ENCODE results near the gene CCDC12.
A peak's percentile ranks its signal among the peaks of the same experiment; 100 is the strongest.
"Not testable (repeated sequence)": the region's sequence is repeated elsewhere in the genome, so short reads cannot be mapped to it uniquely, and the experiment has no call there.

The CCDC12 gene

DNA sequence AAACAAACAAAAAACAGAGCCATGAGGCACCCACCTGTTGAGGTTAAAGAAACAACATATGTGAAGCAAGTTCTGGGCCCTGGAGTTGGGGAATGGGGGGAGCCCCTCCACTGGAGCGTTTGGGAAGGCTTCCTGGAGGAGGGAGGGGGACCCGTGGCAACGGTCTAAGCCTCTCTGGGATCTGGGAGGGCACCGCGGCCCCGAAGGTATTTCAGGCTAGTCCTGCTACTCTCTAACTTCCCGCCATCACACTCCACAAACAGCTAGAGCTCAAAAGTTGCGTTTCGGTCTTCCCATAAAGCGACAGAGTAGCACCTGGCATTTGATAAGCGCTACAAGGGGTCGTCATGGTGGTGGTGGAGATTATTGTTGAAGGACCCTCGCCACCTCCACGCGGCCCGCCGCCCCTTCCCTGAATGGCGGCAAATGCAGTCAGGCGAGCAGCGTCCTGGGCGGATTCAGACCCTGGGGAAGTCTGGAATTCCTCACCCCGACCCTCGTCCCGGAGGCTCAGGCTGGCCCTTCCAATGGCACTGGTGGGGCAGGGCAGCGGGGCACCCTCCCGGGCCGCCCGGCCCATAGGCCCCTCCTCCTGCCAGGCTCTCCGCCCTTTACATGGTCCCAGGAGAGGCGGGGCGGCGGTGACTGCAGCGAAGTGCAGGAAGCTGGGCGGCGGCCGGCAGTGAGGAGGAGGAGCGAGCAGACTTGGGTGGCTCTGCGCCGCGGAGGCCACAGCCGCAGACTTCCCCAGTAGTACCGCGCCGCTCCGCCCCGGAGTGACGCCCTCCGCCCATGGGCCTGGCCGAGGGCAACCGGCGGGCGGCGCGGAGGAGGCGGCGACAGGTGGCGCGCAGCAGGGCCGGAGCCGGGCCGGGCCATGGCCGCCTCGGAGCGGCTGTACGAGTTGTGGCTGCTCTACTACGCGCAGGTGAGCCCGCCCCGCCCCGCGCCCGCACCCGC, 2.7 kb upstream of the CCDC12 start, which contains the start of gene NBEAL2:
Gene NBEAL2 (plus strand): TSS at position 682 of the 960 bp plus-strand sequence. CDS start 196 bp downstream, at position 878.
- peak; percentile 2 to 39 for DNase-seq

DNA sequence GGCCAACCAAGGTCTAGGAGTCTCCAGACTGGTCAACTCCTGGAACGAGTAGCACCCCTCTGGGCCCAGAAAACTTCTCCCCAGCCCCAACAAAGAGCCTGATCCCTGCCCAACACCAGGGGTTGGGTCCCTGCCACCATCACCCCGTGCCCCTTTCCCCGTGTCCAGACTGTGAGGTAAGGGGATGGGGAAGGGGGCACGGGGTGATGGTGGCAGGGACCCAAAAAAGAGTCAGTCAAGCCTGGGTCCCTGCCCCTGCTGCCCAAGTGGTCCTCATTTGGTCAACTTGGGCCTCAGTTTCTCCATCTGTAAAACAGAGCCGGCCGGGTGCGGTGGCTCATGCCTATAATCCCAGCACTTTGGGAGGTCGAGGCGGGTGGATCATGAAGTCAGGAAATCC, 1.8 kb upstream of the CCDC12 start:
- DNase-seq = no peak

DNA sequence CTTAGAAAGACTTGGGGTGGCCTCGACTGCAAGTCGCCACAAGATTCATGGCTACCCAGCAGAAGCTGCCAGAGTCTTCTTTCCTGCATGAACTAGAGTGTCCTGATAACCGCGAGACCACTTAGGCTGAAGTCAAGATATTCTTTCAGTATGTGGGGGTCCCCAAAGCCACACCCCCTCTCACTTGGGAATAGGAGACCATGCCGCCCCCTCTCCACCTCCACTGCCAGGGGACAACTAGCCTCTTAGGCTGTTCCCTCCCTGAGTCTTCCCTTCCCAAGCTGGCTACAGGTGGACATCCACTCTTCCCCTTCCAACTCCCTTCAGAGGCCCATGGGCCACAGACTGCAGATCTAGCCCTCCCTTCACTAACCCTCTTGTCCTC, 1.3 kb upstream of the CCDC12 start:
- DNase-seq = no peak

DNA sequence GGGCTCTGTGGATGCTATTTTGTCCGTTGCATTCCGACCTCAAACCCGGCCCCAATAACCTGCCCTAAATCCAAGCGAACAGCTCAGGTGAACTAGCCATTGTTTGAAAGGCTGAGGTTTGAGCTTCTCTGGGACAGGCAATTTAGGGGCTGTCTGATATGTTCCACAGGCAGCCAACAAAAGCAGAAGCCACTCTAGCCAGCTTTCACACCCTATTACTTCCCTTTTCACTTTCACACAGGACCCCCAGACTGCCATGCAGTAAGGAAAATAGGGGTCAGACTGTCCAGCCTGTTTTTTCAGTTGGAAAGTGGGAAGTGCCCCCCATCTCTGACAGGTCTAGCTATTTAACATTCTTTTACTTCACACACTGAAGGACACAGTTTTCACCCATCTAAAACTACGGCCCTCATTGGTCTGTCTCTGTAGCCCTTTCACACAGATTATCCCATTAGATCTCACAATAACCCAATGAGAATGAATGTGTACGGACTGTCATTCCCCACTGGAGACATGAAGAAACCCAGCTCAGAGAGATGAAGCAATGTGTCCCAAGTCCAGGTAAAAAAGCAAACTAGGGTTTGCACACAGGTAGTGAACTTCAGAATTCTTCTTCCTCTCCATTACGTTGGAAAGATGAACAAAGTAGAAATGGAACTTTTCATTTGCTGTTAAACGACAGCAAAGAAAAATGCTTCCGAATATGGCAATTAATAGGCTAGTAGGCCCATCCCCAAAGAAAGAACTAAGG, 1.9 kb downstream of the CCDC12 start:
- DNase-seq = no peak

DNA sequence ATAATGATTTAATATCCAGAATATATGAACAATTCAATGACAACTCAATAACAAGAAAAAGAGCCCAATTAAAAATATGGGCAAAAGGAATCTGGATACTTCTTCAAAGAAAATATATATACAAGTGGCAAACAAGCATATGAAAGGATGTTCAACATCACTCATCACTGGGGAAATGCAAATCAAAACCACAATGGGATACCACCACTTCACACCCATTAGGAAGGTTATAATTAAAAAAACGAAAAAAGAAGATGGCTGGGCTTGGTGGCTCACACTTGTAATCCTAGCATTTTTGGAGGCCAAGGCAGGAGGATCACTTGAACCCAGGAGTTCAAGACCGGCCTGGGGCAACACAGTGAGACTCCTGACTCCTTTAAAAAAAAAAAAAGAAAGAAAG, 4.1 kb downstream of the CCDC12 start:
- DNase-seq = no peak

DNA sequence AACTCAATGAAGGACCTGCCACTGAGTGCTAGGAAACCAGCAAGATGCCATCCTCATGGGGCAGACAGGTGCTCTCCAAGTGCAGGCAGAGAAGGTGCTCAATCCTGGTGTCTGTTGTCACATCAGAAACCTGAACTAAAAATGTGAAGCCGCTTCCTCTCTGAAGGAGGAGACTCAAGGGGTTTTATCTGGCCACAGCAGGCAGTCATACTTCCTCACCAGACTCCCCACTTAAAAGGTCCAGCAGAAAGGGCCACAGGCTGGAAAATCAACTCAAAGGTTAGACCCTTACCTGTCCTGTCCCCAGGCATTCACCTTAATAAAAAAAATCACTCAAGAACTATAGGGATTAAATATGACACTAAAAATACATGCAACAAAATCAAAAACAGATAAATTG, 4.8 kb downstream of the CCDC12 start:
- DNase-seq = no peak

DNA sequence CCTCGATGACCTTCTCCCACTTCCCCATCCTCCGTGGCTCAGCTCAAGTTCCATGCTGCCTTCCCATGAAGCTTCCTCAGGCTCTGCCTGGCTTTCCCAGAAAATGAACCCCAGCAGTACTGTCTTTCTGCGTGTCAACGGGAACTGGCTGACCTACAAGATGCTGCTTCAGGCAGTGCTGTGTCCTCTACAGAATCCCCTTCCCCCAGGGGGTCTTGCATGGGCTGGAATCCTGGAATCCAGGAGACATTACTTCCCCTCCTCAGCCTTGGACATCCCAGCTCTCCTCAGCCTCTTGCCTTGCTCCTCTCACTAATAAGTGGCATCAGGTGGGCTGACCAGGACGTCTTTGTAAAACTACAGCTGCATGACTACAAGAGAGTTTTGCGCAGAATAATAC, 5.4 kb downstream of the CCDC12 start:
- no peak for DNase-seq

DNA sequence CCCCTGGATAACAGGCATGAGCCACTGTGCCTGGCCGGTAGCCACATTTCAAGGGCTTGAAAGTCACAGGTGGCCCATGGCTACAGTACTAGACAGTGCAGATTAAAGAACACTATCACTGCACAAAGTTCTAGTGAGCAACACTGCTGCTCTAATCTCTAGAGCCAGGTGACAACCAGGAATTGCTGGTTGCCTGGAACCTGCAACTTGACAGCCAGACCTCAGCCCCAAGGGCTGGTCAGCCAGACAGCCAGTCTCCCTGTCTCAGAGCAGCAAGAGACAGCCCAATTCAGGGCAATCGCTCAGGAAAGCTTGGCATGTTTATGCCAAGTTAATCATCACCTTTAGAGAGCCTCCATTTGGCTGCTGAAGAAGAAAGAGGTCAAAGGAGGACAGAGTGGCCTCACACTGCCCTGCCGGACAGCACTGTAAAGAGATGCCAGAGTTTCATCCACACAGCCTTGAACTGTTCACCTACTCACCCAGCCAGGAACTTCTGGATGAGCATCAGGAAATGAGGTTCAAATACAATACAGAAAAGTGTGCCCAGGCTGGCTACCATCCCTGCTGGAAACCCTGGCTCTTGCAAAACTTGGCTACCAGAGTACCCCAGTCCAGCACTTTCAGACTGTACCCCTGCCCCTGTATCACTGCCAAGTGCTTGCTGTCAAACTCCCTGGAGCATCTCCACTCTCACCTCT, 6.0 kb downstream of the CCDC12 start:
- no peak for DNase-seq

DNA sequence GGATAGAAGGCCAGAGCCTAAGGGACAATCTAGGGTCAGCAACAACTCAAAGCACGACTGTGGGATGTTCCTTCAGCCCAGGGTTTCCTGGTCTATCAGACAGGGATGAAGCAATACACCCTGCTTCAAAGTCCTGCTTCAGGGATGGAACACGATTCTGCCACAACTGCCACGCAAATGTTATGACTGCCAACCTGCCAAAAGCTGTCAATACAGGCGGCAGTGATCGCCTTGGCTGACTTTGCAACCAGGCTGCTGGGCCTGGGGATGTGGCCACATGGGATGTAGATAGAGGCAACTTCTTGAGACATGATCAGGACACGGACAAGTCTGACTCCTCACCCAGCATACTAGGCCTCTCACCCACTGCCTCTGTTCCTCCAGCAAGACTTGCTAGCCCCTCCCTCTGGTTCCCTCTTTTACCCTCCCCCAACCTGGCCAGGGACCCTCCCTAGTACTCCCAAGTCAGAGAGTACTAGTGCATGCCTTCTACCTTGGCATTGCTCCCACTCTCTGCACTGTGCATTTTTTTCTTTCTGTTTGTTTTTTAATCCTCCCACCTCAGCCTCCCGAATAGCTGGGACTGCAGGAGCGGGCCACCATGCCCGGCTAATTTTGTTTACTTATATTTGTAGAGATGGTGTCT, 7.6 kb downstream of the CCDC12 start:
- DNase-seq = no peak

DNA sequence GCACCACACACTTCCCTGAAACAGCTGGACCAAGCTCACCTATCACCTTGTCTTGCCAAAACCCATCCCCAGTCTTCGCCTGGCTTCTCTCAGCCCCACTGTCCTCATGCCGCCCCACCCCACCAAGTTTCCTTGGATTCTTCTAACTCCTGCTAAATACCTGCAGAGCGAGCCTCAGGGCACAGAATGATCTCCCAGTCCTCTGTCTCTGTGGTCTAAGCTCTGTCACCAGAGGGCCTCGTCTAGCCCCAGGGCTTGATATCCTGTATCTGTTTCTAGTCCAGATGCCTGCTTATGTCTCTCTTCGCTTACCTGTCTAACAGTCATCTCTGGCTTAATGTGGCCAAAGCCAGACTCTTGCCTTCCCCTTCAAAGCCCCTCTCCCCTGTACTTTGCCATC, 9.7 kb downstream of the CCDC12 start:
- no peak for DNase-seq

DNA sequence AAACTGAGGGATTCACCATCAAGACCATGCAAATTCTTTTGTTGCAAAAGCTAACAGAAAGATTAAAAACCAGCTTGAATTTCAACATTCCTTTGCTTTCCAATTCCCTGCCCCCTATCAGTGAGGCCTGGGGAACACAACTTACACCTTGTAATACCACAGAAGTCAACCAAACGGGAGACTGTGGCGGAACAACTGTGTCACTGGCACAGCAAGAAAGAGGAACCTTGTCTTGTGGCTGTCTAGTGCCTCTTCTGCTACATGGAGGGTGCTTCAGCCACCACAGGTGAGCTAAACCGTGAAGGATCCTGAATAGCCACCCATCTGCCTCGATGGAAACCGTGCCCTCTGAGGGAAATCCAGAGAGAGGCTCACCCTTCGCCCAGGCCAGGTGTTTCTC, 11.4 kb downstream of the CCDC12 start:
- no peak for DNase-seq

DNA sequence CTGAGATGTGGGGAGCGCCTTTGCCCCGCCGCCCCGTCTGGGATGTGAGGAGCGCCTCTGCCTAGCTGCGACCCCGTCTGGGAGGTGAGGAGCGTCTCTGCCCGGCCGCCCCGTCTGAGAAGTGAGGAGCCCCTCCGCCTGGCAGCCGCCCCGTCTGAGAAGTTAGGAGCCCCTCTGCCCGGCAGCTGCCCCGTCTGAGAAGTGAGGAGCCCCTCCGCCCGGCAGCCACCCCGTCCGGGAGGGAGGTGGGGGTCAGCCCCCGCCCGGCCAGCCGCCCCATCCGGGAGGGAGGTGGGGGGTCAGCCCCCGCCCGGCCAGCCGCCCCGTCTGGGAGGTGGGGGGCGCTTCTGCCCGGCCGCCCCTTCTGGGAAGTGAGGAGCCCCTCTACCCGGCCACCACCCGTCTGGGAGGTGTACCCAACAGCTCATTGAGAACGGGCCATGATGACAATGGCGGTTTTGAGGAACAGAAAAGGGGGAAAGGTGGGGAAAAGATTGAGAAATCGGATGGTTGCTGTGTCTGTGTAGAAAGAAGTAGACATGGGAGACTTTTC, 12.4 kb downstream of the CCDC12 start:
- DNase-seq = not testable (repeated sequence)

DNA sequence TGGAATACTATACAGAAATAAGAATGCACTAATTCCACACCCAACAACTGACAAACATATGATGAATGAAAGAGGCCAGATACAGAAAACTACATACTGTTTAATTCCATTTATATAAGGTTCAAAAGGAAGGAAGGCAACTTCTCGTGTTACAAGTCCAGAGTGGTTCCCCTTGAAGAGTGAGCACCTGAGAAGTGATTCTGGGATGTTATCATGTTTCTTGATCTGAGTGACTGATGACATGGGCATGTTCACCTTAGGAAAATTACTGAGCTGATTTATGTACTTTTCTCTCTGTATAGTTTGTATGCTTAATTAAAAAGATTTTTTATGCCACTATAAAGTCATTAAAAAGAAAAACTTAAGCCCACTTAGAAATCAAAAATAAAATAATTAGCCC, 13.6 kb downstream of the CCDC12 start:
- DNase-seq = no peak

DNA sequence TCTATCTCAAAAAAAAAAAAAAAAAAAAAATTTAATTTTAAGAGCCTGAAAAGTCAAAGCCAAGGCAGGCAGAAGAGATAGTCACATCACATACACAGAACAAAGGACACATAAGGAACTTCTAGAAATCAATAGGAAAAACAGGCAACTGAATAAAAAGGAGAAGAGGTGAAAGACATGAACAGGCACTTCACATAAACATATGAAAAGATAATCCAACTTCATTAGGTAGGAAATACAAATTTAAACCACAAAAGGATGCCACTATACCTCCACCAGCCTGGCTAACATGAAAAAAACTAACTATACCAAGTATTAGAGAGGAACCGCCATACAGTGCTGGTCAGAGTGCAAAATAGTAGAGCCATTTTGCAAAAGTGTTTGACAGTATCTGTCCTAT, 14.1 kb downstream of the CCDC12 start:
- DNase-seq = no peak

DNA sequence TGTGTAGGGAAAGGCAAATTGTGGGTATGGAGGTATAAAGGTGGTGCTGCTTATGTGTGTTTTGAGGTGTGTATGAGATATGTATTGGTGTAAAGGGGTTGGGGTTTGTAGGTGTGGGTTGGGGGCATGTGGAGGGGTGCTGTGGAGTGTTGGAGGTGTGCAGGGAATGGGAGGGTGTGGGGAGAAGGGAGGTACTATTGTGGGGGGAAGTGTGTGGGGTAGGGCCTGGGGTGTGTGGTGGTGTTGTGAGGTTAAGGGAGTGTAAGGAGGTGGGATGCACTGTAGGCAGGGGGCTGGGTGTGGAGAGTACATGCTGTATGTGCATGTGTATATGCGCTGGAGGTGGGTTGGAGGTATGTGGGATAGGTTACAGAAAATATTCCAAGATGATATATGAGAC, 15.7 kb downstream of the CCDC12 start:
- no peak for DNase-seq

DNA sequence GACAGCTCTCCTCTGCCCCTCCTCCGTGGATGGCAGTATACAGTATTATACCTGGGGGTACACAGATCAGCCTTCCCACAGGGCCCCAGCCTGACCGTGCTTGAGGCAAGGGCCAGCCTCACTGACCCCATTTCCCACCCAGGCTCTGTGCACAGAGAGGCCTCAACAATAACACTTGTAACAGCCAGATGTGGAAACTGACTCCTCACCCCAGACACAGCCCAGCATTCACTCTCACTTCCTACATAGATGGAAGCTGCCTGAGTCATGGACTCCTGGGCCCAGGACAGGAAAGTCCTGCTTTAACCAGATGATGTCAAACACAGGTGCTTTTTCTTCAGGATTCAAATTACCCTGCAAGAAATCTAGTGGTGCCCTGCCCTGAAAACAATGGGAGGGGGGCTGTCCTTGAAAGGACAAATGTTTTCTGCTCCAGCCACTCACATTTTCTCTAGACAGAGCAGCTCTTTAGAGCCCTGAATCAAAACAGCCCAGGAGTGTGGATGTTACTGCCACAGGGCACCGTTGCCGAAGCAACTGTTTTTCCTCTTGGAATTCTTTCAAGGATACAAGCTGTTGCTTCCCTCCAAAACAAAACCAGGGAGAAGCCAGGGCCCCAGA, 16.4 kb downstream of the CCDC12 start:
- no peak for DNase-seq

DNA sequence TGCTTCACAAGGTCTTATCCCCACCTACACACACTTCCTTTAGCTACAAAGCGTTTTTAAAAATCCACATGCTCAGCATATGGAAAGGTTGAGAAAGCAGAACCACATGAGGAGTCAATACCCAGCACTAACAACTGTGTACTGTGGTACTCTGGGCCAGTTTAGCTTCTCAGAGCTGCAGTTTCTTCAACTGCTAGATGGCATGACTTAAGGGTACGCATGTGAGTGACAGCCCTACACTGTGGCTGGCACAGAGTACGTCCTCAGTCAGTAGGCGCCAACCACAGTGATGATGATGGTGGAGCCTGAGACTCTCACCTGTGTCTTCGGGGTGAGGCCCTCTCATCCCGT, 17.4 kb downstream of the CCDC12 start:
- no peak for DNase-seq

DNA sequence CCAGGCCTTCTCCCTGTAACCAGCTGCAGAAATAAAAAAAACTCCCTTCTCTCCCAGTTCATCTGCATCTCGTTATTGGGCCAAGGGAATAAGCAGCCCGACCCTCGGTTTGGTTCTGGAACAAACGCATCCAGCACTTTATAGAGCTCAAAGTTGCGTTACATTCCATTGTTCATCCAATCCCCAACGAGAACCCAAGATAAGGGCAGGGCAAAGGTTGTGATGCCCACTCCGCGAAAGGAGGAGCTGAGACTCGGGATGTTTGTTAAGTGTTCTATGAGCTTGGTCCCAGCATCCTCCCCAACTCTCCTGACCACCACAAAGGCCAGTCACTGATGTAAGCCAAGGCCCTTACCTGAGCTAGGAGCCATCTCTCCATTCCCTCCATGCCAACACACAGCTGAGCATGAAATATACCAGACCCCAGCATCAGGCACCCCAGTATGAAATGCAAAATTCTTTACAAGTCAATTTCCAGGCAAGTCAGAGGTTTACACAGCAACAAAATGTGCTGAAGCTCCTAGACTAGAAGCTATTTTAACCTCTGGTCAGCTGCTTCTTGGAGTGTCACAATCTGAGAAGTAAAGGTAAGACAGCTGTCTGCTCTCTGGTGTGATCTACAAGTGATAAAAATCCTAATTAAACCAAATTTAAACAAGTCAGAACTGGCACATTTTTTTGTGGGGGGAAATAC, 17.9 kb downstream of the CCDC12 start:
- no peak for DNase-seq

DNA sequence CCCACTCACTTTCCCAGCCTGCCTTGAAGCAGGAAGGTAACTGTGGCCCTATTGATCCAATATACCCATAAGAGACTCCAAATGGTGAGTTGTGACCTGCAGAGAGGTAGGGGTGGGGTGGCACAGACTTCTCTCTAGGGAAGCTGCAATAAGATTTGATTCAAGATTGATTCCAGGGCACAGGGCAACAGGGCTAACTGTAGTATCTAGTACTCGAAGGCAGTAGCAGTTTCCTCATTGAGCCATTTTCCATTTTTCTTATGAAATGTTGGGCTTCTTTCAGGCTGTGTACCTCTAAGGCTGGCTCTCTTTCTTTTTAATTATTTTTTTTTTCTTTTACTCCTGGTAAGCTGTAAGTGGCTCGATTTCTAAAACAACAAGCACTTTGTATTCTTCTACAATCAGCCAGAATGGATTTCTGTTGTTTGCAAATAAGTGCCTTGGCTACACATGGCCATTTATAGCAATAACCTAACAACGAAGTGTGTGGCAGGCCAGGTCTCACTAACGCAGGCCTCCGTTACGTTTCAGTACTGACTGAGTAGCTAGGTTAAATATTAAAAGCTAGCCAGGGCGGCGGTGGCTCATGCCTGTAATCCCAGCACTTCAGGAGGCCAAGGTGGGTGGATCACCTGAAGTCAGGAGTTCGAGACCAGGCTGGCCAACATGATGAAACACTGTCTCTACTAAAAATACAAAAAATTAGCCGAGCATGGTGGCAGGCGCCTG, 19.3 kb downstream of the CCDC12 start:
- no peak for DNase-seq

DNA sequence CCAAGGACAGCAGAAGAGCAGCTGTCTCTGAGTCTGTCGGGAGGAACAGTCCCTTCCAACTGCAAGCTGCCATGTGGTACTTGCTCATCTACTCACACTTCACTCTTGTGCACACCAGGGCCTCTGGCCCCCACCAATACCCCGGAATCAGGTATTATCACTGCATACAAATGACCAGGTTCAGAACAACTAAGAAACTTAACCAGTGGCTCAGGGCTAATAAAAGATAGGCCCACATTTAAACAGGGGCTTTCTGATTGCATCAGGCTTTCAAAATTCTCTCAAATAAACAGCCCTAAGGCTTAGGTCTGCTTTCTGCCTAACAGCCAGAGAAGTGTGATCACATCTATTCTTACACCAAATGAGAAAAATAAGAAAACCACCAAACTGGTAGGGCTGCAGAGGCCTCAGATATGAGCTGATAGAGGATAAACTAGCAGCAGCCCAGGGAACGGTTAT, 20.7 kb downstream of the CCDC12 start:
- DNase-seq = no peak

DNA sequence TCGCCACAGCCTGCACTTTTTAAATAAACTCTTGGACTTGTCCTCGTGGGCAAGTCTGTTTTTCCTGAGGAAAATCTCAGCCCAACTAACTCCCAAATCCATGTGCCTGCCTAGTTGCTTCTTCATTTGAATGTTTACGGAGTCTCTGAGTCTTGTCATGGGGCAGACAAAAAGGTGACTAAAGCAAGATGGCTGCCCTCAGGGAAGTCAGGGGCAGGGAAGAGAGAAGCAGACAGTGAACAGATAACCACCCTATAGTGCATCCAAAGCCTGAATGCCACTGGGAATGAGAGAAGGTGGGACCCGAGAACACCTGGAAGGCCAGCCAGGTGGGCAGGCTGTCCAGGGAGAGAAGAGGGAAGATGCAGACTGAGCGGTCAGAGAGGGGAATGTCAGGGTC, 21.4 kb downstream of the CCDC12 start:
- no peak for DNase-seq
